Cardiac muscle cell (in vitro differentiated cells and primary cell): Measurements from ENCODE around the gene KIAA0753. TPM values are rescaled to one million over a fixed set of nuclear protein-coding genes. Genes with fewer than 3 reads are reported as not detected.

Source experiments
- DNase-seq, 2 donors: peaks; one replicate each; pipeline versions ENCODE4 v3.0.0 to v3.0.0-alpha.2; 2010 to 2017; ENCODE audit warnings: low read depth in 1 of 2, low spot score in 1 of 2
- H3K27ac ChIP-seq: fragments of 200-600 bp; sonication (generic); 2 replicates; pipeline ENCODE4 v1.5.1; 2016
- H3K27me3 ChIP-seq: fragments of 200-600 bp; sonication (generic); 2 replicates; pipeline ENCODE4 v1.6.0; 2016; ENCODE audit warnings: control low read depth
- H3K36me3 ChIP-seq: fragments of 200-600 bp; sonication (generic); 2 replicates; pipeline ENCODE4 v1.5.1; 2016; ENCODE audit warnings: control low read depth
- H3K4me1 ChIP-seq: fragments of 200-600 bp; sonication (generic); 2 replicates; pipeline ENCODE4 v1.8.1; 2017; ENCODE audit warnings: low read depth, mild to moderate bottlenecking, mixed run types
- H3K4me3 ChIP-seq: fragments of 200-600 bp; sonication (generic); 2 replicates; pipeline ENCODE4 v1.5.1; 2016; ENCODE audit warnings: mild to moderate bottlenecking
- H3K9me3 ChIP-seq: fragments of 200-600 bp; sonication (generic); 2 replicates; pipeline ENCODE4 v1.5.1; 2017; ENCODE audit warnings: low read depth, mild to moderate bottlenecking, control low read depth
- polyA plus RNA-seq: library from polyadenylated mRNA; unstranded; fragments of >200 nt; fragmentation: Nextera tagmentation; extraction: Ambion mirVana; gene quantifications from 2 replicates; pipeline ENCODE4 v1.2.1, GENCODE V29; 2016
- total RNA-seq: library from RNA; depleted of rRNA; stranded (reverse); fragments of >200 nt; gene quantifications from 2 replicates; pipeline ENCODE4 v1.2.3, GENCODE V29; 2016
- TF ChIP-seq, protein P1 (sequence below): IDR thresholded peaks from 2 replicates; pipeline ENCODE4 v1.5.1; 2012; ENCODE audit warnings: low read depth, mild to moderate bottlenecking, low read length

KIAA0753 gene
- total and polyA plus RNA-seq, 2 experiments from 2014 or later: 9.2 to 13.5 TPM

GRCh38 chr17:6580625-6581024 is 59.9 kb downstream of the KIAA0753 start:
- H3K9me3 ChIP-seq: no peaks in the 10 kb centered on the region
- H3K27ac ChIP-seq: no peak overlapping the region
- no peak for DNase-seq

DNA sequence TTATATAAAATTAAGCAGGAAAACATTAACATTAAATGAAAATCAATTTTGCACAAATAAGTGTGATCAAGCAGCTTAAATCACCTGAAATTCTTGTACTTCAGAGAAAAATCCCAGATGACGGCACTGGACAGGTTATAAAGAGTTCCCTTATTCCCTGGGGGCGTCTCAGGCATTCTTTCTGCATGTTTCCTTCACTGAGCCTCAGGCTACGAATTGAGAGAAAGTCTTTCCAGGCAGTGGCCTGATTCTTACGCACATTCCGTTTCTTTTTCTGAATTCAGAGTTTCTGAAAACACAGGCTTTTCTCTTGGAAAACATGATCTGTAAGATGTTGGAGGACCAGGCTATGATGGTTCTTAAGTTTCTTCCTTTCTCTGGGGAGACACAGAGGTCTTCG is 62.0 kb downstream of the KIAA0753 start:
- Histone ChIP-seq H3K4me3 (no peak overlapping the region), H3K27ac (no peak overlapping the region), H3K4me1 (peaks cover 5% of the 10 kb centered on the region), H3K36me3 (peaks cover 16% of the 10 kb centered on the region), H3K27me3 (no peaks in the 10 kb centered on the region), H3K9me3 (no peaks in the 10 kb centered on the region)
- DNase-seq: no peak
- TF ChIP-seq, protein P1, sequence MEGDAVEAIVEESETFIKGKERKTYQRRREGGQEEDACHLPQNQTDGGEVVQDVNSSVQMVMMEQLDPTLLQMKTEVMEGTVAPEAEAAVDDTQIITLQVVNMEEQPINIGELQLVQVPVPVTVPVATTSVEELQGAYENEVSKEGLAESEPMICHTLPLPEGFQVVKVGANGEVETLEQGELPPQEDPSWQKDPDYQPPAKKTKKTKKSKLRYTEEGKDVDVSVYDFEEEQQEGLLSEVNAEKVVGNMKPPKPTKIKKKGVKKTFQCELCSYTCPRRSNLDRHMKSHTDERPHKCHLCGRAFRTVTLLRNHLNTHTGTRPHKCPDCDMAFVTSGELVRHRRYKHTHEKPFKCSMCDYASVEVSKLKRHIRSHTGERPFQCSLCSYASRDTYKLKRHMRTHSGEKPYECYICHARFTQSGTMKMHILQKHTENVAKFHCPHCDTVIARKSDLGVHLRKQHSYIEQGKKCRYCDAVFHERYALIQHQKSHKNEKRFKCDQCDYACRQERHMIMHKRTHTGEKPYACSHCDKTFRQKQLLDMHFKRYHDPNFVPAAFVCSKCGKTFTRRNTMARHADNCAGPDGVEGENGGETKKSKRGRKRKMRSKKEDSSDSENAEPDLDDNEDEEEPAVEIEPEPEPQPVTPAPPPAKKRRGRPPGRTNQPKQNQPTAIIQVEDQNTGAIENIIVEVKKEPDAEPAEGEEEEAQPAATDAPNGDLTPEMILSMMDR: no peak

More at GRCh38 chr17:6580625-6581024, 59.9 kb downstream of the KIAA0753 start:
- Histone ChIP-seq H3K36me3 (peaks cover 27% of the 10 kb centered on the region), H3K4me3 (no peak overlapping the region), H3K27me3 (no peaks in the 10 kb centered on the region), H3K4me1 (no peaks in the 10 kb centered on the region)
- TF ChIP-seq, protein P1: no peak

GRCh38 chr17:6577686-6578263 is 62.7 kb downstream of the KIAA0753 start:
- TF ChIP-seq, protein P1: no peak
- peaks cover 11% of the 10 kb centered on the region for H3K36me3 ChIP-seq
- no peaks in the 10 kb centered on the region for H3K9me3 ChIP-seq
- DNase-seq: no peak
- H3K4me3 ChIP-seq: no peak overlapping the region
- no peaks in the 10 kb centered on the region for H3K27me3 ChIP-seq
- peaks cover 5% of the 10 kb centered on the region for H3K4me1 ChIP-seq
- H3K27ac ChIP-seq: no peak overlapping the region

GRCh38 chr17:6576038-6576785 is 64.3 kb downstream of the KIAA0753 start:
- no peak overlapping the region for H3K4me3 ChIP-seq
- no peak for DNase-seq
- H3K4me1 ChIP-seq: peaks cover 5% of the 10 kb centered on the region
- no peaks in the 10 kb centered on the region for H3K27me3 ChIP-seq
- peaks cover 6% of the 10 kb centered on the region for H3K36me3 ChIP-seq
- no peak overlapping the region for H3K27ac ChIP-seq
- no peaks in the 10 kb centered on the region for H3K9me3 ChIP-seq
- TF ChIP-seq, protein P1: no peak

DNA sequence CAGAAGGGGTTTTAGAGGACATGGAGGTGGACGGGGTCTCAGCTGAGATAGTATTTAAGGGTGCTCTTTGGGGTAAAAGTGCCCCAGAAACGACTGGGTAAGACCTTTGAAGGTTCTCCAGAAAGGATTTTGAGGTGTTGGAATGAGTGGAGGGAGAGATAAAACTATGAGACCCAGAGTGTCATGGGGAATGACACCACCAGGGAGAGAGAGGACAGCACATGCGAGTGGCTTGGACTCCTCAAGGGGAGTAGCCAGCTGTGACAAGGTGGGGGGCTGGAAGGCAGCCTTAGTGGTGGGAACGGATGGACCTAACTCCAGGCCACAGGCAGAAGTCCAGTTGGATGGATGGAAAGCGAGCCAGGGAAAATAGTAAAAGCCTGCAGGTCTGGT is 64.9 kb downstream of the KIAA0753 start:
- no peak overlapping the region for H3K4me3 ChIP-seq
- DNase-seq: no peak
- no peaks in the 10 kb centered on the region for H3K27me3 ChIP-seq
- no peaks in the 10 kb centered on the region for H3K9me3 ChIP-seq
- TF ChIP-seq, protein P1: no peak
- H3K27ac ChIP-seq: peak overlapping the region; percentile 7
- peaks cover 5% of the 10 kb centered on the region for H3K4me1 ChIP-seq
- peaks cover 6% of the 10 kb centered on the region for H3K36me3 ChIP-seq
